HG03103 (cell line): ENCODE results near the gene JARID2.

Experiments used
- ATAC-seq: cut with Tn5 transposase; IDR thresholded peaks from one replicate; pipeline ENCODE4 v1.9.1; 2021; ENCODE audit warnings: low read depth; ENCODE audit not compliant: unreplicated experiment

JARID2 gene

DNA sequence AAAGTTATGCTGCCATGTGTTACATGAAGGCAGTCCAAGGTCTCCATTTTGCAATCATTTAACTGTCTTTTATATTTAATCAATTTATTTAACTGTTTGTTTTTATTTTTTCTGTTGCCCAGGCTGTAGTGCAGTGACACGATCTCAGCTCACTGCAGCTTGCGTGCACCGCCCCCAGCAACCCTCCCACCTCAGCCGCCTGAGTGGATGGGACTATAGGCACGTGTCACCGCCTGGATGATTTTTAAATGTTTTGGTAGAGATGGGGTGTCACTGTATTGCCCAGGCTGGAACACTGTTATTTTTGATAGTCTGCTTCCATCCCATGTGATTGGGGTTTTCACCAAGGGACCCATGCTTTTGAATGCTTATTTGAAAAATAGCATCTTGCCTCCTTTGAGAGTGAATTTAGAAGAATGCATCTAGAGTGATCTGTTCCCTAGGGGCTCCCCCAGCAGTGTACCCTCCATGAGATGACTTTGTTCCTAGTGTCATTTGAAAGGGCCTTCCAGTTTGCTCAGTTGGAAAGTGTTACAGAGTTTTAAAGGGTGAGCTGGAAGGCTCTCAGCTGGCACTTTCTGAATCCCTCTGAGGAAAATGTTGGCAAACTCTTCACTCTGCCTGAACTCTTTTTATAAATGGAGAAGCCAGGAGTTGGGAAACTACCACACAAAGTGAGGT is 143.4 kb downstream of the JARID2 start:
- ATAC-seq: no peak

DNA sequence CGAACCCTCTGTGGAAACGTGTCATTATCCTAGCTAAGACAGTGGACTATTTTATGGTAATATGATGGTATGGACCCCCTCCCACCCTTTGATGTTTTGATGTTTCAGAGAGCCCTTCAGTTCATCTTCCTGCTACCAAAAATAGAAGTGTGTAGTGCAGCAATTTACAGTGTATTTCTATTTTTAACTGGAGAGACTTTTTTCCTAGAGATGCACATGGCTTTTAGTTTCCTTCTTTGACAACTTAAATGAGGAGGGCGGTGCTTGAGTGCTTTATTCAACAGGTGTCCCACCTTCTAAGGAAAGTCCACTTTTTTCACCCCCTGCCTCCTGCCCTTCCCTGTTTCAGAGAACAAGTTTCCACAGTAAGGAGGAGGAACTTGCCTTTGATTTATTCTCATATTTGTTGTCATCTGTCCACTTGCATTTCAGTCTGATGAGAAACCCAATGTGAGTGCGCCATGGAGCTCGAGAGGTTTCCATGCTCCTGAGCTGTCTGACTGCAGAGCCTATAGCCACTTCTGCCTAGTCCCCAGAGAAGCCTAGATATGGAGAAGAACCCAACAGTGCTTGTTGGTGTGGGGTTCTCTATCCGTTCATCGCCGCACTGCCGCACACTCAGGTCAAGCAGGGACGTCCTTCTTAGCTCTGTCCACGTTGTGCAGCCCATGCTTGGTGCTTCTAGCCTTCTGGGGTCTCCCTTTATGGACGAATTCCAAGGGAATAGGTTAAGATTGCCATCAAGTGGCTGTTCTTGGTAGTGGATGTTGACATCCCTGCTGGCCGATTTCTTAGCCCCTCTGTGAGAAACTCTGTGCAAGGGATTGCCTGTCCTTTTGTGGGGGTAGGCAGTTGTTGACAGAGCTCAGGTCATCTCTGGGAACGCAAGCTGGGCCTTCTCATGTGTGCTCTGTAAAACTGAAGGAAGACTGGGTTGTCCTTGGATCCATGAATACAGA is 144.2 kb downstream of the JARID2 start:
- no peak for ATAC-seq

DNA sequence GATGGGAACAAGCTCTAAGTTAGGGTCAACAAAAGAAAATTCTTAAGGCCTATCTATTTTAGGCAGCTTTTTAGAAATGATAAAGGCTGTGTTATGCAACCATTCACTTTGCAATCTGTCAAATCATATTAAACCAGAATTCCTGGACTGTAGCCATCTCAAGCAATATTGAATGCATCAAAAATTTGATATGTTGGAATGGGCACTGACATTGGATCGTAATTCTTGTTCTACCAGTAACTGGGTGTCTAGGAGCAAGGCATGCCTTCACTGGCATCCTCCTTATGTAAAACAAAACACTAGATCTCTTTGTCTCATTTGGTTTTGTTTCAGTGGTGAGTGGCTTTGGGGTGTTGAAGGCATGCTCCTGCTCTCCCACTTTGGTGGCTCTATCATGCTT is 145.6 kb downstream of the JARID2 start:
- ATAC-seq: no peak

DNA sequence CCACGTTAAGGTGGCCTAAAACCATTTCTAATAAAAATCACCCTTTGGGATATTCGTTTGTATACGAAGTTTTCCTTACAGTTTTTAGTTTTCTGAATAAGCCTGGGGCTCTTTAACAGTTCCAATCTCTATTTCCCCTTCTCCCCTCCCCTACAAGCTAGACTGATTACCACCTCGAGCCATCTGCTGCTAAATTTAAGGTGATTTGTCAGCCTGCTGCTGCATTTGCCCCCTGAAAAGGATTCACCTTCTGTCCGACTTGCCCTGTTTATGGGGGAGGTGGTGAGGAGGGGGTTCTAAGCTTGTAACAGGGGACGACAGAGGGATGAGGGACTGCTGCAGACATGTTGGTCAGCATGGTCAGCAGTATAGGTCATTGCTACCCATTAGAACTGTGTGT is 146.3 kb downstream of the JARID2 start:
- ATAC-seq: no peak

DNA sequence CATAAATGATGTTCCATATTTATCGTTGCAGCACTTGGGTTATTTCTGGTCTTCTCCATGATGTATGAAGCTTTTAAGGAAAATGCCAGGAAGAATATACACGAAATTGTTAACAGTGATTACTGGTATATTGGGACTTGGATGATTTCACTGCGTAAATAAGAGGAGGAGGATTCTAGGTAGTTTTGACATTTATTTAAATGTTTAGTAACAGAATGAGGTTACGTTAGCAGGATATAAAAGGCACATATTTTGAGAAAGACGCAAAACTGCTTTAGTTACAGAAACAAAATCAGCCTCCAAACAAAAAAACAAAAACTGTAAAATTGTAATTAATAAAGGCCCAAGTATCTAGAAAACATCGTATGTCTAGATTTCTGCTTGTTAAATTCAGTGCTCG is 147.7 kb downstream of the JARID2 start:
- no peak for ATAC-seq

GRCh38 chr6:15395087-15395486 is 149.2 kb downstream of the JARID2 start:
- no peak for ATAC-seq

DNA sequence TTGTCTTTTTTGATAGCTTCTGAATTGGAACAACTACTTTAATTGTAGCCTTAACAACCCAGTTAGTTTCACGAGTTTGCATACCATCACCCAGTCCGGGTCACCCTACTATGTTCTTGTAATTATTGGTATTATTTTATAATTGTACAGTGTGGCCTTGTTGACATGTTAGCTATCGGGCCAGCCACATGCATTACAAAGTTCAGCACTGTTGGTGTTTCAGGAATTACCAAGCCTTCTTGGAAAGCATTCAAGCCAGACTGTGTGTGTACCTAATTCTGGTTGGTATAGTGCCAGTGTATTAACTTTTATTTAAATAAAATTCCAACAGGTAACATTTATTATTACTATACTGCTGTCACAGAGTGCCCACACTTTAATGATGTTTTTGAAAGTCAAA is 150.9 kb downstream of the JARID2 start:
- no peak for ATAC-seq

DNA sequence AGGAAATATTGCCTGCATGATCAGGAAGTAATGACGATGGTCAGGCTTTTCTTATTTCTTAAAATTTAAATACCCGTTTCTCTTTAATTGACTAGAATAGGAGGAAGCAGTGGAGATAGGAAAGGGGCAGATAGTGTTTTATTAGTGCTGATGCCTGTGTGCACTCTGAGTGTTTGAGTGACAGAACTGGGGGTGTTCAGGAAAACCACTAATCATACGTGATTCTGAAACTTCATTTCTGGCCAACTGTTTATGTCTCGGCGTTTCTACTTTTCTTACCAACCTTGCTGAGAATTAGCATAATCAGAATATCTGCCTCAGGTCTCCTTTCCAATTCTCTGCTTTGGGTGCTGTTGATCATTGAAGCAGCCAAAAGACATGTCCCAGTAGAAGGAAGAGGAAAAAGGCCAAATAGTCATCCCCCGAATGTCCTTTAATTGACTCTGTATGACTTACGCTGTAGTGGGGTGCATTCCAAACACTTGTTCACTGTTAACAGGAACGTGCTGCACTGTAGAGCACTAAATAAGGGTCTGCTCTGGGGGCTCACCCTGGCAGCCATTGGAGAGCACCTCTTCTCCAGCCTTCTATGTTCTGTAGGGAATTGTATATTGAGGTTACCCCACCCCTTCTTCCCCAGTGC is 152.9 kb downstream of the JARID2 start:
- no peak for ATAC-seq

- no peak for ATAC-seq
Measured at GRCh38 chr6:15399641-15400470, 154.0 kb downstream of the JARID2 start.

DNA sequence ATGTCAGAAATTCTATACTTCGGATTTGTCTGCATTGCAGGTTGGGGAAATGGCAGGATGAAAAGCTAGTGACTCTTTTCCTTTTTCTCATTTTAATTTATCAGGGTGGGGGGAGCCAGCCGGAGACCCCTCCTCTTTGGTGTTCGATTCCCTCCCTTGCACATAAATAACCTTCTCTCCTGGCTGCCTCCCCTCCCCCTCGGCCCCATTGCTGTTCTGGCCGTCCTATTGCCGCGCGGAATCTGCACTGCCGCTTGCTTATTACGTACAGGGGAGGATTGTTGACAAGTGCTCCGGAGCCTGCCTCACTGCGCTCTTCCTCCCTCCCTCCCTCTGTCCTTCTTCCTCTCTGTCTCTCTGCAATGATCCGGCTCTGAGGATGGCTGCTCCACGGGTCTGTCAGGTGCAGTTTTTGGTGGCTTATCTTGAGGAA is 154.7 kb downstream of the JARID2 start:
- ATAC-seq: no peak

- ATAC-seq: no peak
Measured at GRCh38 chr6:15401120-15401519, 155.3 kb downstream of the JARID2 start.

DNA sequence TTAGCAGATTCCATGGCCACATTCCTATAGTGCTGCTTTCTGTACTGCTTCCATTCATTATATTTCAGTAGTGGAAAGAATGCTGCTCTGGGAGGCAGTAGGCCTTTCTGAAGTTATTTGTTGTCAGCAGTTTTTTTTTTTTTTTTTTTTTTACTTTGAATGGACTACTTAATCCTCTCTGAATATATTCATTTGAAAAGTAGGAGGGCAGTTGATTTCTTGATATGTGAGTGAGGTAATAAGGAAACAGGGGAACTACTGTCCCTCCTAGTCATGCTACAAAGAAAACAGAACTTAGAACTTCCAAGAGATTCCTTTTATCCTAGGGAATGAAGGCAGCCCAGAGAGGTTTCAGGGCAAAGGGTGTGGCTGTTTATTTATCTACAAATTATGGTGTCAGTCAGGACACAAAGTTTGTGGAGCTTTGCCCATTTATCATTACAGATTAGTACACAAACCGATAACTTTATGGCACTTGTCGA is 155.9 kb downstream of the JARID2 start:
- ATAC-seq: no peak

GRCh38 chr6:15402406-15403045 is 156.7 kb downstream of the JARID2 start:
- ATAC-seq: no peak

DNA sequence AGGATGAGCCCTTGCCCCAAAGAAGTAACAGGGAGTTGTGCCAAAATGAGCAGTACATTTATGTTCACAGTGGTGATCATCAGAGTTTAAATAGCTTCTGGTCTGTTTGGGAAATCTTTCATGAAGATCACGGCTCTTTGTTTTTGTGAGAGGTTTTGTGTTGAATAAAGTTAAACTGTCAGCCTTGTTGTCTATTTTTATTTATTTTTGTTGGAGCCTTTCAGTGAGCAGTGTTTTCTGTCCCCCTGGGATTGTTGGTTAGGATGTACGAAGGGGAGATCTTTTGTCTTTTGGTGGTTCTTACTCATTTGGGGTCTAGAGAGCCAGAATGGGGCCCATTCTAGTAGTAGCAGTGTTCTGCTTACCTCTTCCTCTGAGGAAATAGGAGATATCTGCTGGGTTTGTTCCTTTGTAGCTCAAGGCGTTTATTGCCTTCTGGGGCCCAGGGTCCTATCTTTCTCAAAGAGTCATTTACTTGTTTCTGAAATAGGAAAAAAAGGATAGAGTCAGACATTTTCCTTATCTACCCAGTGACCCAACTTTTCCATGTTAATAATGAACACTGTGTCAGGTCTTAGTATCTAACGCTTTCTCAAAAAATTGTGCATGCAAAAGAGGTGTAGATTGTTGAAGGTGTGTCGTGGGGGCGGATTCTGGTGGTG is 157.4 kb downstream of the JARID2 start:
- no peak for ATAC-seq

DNA sequence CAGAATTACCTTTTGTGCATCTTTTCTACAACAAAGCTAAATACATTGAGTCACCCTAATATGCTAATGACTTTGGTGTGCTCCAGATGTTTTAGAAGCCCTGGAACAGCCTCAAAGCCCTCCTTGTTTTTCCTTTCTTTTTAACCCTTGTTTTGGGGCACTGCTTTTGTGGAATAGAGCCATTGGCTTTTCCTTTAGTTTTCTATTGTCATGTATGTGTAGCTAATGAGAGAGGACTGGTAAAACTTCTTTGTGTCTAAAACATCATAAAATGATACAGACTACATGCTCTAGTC is 158.8 kb downstream of the JARID2 start:
- ATAC-seq: no peak

DNA sequence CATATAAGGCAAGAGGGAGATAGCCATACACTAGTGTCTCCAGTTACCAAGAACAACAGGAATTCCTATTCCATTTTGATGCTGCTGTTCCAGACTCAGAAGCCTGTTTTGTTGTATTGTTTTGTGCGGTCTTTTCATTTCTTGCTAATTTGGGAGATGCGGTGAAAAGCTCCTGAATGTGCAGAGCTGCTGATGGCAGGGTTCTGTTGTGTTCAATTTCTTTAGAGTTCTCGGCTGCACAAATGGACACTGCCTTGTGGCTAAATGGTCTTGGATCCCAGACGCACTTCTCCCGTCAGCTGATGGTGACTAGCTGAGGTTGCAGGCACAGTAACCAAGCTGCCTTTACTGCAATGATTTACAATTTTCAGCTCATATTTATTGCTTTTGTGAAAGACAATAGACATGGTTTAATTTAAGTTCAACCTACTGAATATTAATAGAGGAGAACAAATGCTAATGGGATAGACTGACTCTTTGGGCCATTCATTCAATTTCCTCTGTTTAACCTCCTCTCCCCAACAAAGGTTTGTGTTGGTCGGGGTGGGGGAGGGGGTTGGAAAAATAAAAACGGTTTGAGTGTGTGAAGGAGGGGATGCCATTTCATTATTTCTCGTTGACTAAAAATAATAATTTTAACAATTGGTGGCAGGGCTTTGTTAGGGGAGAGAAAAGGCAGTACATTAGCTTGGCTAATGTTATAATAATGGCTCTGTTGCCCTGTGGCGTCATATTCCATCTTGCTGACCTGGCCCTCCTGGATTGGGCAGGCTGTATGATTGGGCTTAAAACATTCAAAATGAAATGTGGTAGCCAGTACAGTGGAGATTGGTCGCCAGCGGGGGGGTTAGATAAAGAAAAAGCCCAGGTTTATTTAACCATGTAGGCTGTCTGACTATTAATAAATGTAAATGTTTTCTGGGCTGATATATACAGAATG is 159.5 kb downstream of the JARID2 start:
- ATAC-seq: no peak

DNA sequence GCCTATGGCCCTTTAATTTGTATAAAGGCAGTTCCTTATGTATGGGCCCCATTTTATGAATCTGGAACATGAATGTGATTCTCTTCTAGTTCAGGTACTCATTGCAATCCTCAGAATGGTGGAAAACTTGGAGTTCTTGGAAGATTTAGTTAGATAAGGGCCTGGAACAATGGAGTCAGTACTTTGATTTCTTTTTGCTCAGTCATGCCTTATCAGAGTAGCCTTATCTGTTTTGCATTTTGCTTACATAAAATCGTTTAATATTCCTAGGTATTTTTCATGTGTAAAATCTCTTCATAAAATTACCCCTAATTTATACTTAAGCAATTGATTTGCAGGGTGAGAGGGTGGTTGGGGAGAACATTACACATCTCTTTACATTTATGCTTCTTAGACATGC is 160.6 kb downstream of the JARID2 start:
- no peak for ATAC-seq

- no peak for ATAC-seq
Measured at GRCh38 chr6:15408008-15408407, 162.1 kb downstream of the JARID2 start.
